H1 (cell line): ENCODE results near the gene EEPD1. TPM values are rescaled to one million over a fixed set of nuclear protein-coding genes. Genes with fewer than 3 reads are reported as not detected.

Experiments
- CTCF ChIA-PET: fragments of 300-600 bp; sonication (Branson Sonifier 250); formaldehyde crosslinking; loops from one replicate; lab custom pipeline; 2021; ENCODE audit not compliant: partially characterized antibody; lab: Charles Lee
- POLR2A ChIA-PET: fragments of 300-600 bp; sonication (Branson Sonifier 250); formaldehyde crosslinking; loops from one replicate; lab custom pipeline; 2021; ENCODE audit warnings: inconsistent platforms; ENCODE audit not compliant: partially characterized antibody; lab: Charles Lee
- DNase-seq, 2 experiments: peaks; one replicate each; pipeline versions ENCODE4 v3.0.0 to v3.0.0-alpha.2; 2010 to 2022; ENCODE audit warnings: low spot score in 2 of 2, low read depth in 1 of 2, mixed read lengths in 1 of 2
- FAIRE-seq: peaks from 2 replicates; lab custom pipeline; 2011; peaks lifted over from hg19 to GRCh38; lab: Jason Lieb, UNC
- H2AFZ ChIP-seq: 2 replicates; pipeline ENCODE4 v1.8.1; 2012; ENCODE audit warnings: low read length, inconsistent platforms
- H2AK5ac ChIP-seq: 2 replicates; pipeline ENCODE4 v1.6.1; 2013; ENCODE audit warnings: low read depth, low read length
- H2BK120ac ChIP-seq: replicated peaks from 2 replicates; pipeline ENCODE3; 2013; ENCODE audit warnings: low read depth, low read length, inconsistent platforms
- H2BK12ac ChIP-seq: 2 replicates; pipeline ENCODE4 v1.6.1; 2013; ENCODE audit warnings: low read depth, low read length
- H2BK15ac ChIP-seq: 2 replicates; pipeline ENCODE4 v1.6.1; 2013; ENCODE audit warnings: low read length
- H2BK20ac ChIP-seq: 2 replicates; pipeline ENCODE4 v1.6.1; 2013; ENCODE audit warnings: low read length
- H2BK5ac ChIP-seq: 2 replicates; pipeline ENCODE4 v1.6.1; 2013; ENCODE audit warnings: low read depth, low read length
- H3K14ac ChIP-seq: 2 replicates; pipeline ENCODE4 v1.6.1; 2013; ENCODE audit warnings: inconsistent platforms; ENCODE audit not compliant: insufficient read length
- H3K18ac ChIP-seq: 2 replicates; pipeline ENCODE4 v1.6.1; 2013; ENCODE audit warnings: low read length; ENCODE audit errors: extremely low read depth
- H3K23ac ChIP-seq: 2 replicates; pipeline ENCODE4 v1.6.1; 2013; ENCODE audit warnings: inconsistent platforms; ENCODE audit not compliant: insufficient read length
- H3K23me2 ChIP-seq: 2 replicates; pipeline ENCODE4 v1.6.1; 2013; ENCODE audit warnings: low read depth, low read length
- H3K27ac ChIP-seq: 2 replicates; pipeline ENCODE4 v1.6.1; 2011; ENCODE audit warnings: low read depth, low read length, inconsistent platforms
- H3K27me3 ChIP-seq, 4 experiments: replicated peaks in 1 of 4; 1 replicate in 1 of 4; 2 replicates in 3 of 4; pipeline versions ENCODE4 v1.6.1 to v1.8.1; 2011 to 2013; ENCODE audit warnings: low read length in 3 of 4, mild to moderate bottlenecking in 3 of 4, inconsistent platforms in 2 of 4, mixed read lengths in 2 of 4, moderate library complexity in 1 of 4; ENCODE audit not compliant: control insufficient read depth in 3 of 4, insufficient read depth in 3 of 4; ENCODE audit errors: extremely low read depth in 1 of 4
- H3K36me3 ChIP-seq, 4 experiments: 2 replicates each; pipeline versions ENCODE4 v1.6.1 to v1.8.1; 2011 to 2013; ENCODE audit warnings: mild to moderate bottlenecking in 4 of 4, low read length in 3 of 4, moderate library complexity in 2 of 4, control low read depth in 1 of 4, inconsistent platforms in 1 of 4; ENCODE audit not compliant: insufficient read depth in 4 of 4, control insufficient read depth in 2 of 4
- H3K4ac ChIP-seq: replicated peaks from 2 replicates; pipeline ENCODE3; 2013; ENCODE audit warnings: low read length, low read depth, mixed read lengths, inconsistent platforms; ENCODE audit not compliant: insufficient read length
- H3K4me1 ChIP-seq, 4 experiments: replicated peaks in 1 of 4; 1 replicate in 1 of 4; 2 replicates in 3 of 4; pipeline versions ENCODE4 v1.6.1 to v1.8.1; 2011 to 2013; ENCODE audit warnings: low read length in 3 of 4, inconsistent platforms in 2 of 4, mixed read lengths in 1 of 4; ENCODE audit not compliant: insufficient read depth in 4 of 4, control insufficient read depth in 3 of 4
- H3K4me2 ChIP-seq, 2 experiments: 2 replicates each; pipeline versions ENCODE4 v1.6.1 to v1.8.1; 2011 to 2013; ENCODE audit warnings: low read depth in 2 of 2, low read length in 2 of 2, control low read depth in 1 of 2, inconsistent platforms in 1 of 2, mild to moderate bottlenecking in 1 of 2; ENCODE audit not compliant: insufficient read depth in 1 of 2
- H3K4me3 ChIP-seq, 4 experiments: fragments of 200-600, 300-600 bp in 1 of 4; sonication (generic), shearing (Covaris generic), sonication (Bioruptor Twin) in 1 of 4; 2 replicates each; pipeline versions ENCODE4 v1.5.1 to v1.8.1; 2011 to 2016; ENCODE audit warnings: low read length in 4 of 4, low read depth in 3 of 4, control low read depth in 2 of 4, inconsistent platforms in 2 of 4, mild to moderate bottlenecking in 2 of 4, mixed read lengths in 1 of 4, moderate library complexity in 1 of 4; ENCODE audit not compliant: insufficient read depth in 2 of 4; ENCODE audit errors: extremely low read depth in 1 of 4
- H3K56ac ChIP-seq: replicated peaks from 2 replicates; pipeline ENCODE3; 2013; ENCODE audit warnings: low read depth, mild to moderate bottlenecking, mixed read lengths, low read length, inconsistent platforms; ENCODE audit not compliant: insufficient read length
- H3K79me1 ChIP-seq: 2 replicates; pipeline ENCODE4 v1.6.1; 2013; ENCODE audit warnings: low read depth, low read length, control low read depth
- H3K79me2 ChIP-seq, 2 experiments: 2 replicates each; pipeline versions ENCODE4 v1.6.1 to v1.8.1; 2012 to 2013; ENCODE audit warnings: low read length in 2 of 2, mild to moderate bottlenecking in 2 of 2, inconsistent platforms in 1 of 2; ENCODE audit not compliant: insufficient read depth in 2 of 2, control insufficient read depth in 1 of 2
- H3K9ac ChIP-seq, 4 experiments: replicated peaks in 1 of 4; 1 replicate in 1 of 4; 2 replicates in 3 of 4; pipeline versions ENCODE4 v1.6.1 to v1.8.1; 2011 to 2013; ENCODE audit warnings: low read depth in 3 of 4, low read length in 3 of 4, control low read depth in 2 of 4, mild to moderate bottlenecking in 2 of 4, moderate library complexity in 2 of 4, inconsistent platforms in 1 of 4; ENCODE audit errors: extremely low read depth in 1 of 4
- H3K9me3 ChIP-seq, 2 experiments: 2 replicates each; pipeline versions ENCODE4 v1.6.1 to v1.8.1; 2012 to 2013; ENCODE audit warnings: mild to moderate bottlenecking in 2 of 2, moderate library complexity in 2 of 2, control low read depth in 1 of 2, inconsistent platforms in 1 of 2, low read depth in 1 of 2, low read length in 1 of 2, mixed read lengths in 1 of 2; ENCODE audit not compliant: insufficient read depth in 2 of 2
- H4K20me1 ChIP-seq, 2 experiments: replicated peaks in 1 of 2; 2 replicates each; pipeline versions ENCODE3 to v1.8.1; 2011 to 2013; ENCODE audit warnings: inconsistent platforms in 2 of 2, low read length in 2 of 2, mild to moderate bottlenecking in 1 of 2; ENCODE audit not compliant: insufficient read depth in 2 of 2, control insufficient read depth in 1 of 2
- H4K5ac ChIP-seq: 2 replicates; pipeline ENCODE4 v1.6.1; 2013; ENCODE audit warnings: low read length, low read depth, mixed read lengths, inconsistent platforms; ENCODE audit not compliant: insufficient read length
- H4K8ac ChIP-seq: 2 replicates; pipeline ENCODE4 v1.8.0; 2013; ENCODE audit warnings: mild to moderate bottlenecking, moderate library complexity, low read length, inconsistent platforms; ENCODE audit not compliant: insufficient read depth; ENCODE audit errors: extremely low read depth
- H4K91ac ChIP-seq: replicated peaks from 2 replicates; pipeline ENCODE3; 2013; ENCODE audit warnings: low read length, mixed read lengths, inconsistent platforms; ENCODE audit not compliant: insufficient read length
- CEBPB ChIP-seq: IDR thresholded peaks from 2 replicates; pipeline ENCODE4 v1.6.1; 2012; ENCODE audit warnings: low read depth, low read length
- EP300 ChIP-seq, 2 experiments: IDR thresholded peaks; 1 replicate in 1 of 2; 2 replicates in 1 of 2; pipeline ENCODE4 v1.6.1; 2011 to 2012; ENCODE audit warnings: low read depth in 2 of 2, low read length in 2 of 2, mild to moderate bottlenecking in 2 of 2, borderline replicate concordance in 1 of 2, inconsistent platforms in 1 of 2, moderate library complexity in 1 of 2
- MAFK ChIP-seq: IDR thresholded peaks from 2 replicates; pipeline ENCODE4 v1.6.1; 2012; ENCODE audit warnings: low read depth, mild to moderate bottlenecking, improper control_type of control experiment, low read length
- NANOG ChIP-seq: IDR thresholded peaks from 2 replicates; pipeline ENCODE4 v1.6.1; 2011; ENCODE audit warnings: low read length, low read depth, mild to moderate bottlenecking, inconsistent platforms; ENCODE audit not compliant: insufficient read depth, poor library complexity, severe bottlenecking
- SP2 ChIP-seq: IDR thresholded peaks from 2 replicates; pipeline ENCODE4 v1.6.1; 2012; ENCODE audit warnings: mild to moderate bottlenecking, low read length, inconsistent platforms
- TAF1 ChIP-seq: IDR thresholded peaks from 2 replicates; pipeline ENCODE4 v1.6.1; 2011; ENCODE audit warnings: mild to moderate bottlenecking, low read depth, low read length
- WGBS, 2 experiments: shearing (Covaris generic) in 1 of 2; methylation state at CpG; one replicate each; pipeline versions ENCODE4 v1.1.6 to v1.1.7; 2013 to 2015; ENCODE audit warnings: low lambda C conversion rate in 2 of 2, mixed read lengths in 2 of 2, inconsistent platforms in 1 of 2, low coverage in 1 of 2, missing lambda C conversion rate in 1 of 2; ENCODE audit not compliant: insufficient replicate concordance in 2 of 2, insufficient coverage in 1 of 2, insufficient read length in 1 of 2; ENCODE audit errors: extremely low coverage in 1 of 2, missing lambda C conversion rate in 1 of 2; 5-methylcytosine and 5-hydroxymethylcytosine counted together
- polyA plus RNA-seq, 7 experiments: library from polyadenylated mRNA; depleted of rRNA in 3 of 7; stranded (reverse) in 5 of 7; unstranded in 2 of 7; fragments of >200 nt in 5 of 7; fragments of 200-250 nt in 2 of 7; gene quantifications; 1 replicate in 5 of 7; 2 replicates in 1 of 7; 4 replicates in 1 of 7; pipeline versions ENCODE4 v1.2.1 to v1.2.3, GENCODE V29; 2011 to 2013; ENCODE audit warnings: missing spikeins in 2 of 7, mixed read lengths in 2 of 7
- total RNA-seq: library from RNA; stranded (reverse); fragmentation: NEBNext Ultra II Directional; extraction: Animal tissue kit (Norgen Biotek cat#: 25700); gene quantifications from 2 replicates; pipeline ENCODE4 v1.2.1, GENCODE V29; 2021

Gene EEPD1
- total and polyA plus RNA-seq, 2 of the 8 experiments (the other 6 are each of a cell fraction or from before 2014, with no cell fraction given): 3.1 to 7.8 TPM

DNA sequence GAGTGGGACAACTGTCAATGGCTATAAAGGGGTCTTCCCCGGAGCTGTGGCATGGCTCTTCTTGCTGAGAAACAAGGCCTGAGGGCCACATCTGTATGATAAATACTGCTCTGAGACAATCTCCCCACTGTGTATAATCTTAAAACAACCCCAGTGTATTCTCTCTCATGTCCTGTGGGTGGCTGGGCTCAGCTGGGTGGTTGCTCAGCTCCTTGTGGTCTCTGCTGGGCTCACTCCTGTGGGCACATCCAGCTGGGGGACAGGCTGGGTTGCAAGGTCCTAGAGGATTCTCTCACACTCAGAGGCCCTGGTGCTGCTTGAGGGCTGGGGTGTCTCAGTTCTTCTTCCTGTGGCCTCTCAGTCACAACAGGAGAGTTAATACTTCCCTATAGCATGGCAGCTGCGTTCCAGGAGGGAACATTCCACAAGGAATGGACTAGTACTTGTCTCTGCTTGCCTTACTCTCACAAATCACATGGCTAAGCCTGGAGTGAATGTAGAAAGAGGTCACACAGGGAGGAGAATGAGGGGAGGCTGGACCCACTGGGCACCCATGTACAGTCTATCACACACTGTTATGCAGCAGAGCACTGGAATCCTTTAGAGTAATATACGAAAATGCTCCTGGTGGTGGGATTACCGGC lies 4.5 kb upstream of the EEPD1 start:
- WGBS, 2 experiments: 71% methylated on average over 4 of the region's 4 CpGs; no CpG with 5 or more reads in 1 of the 2 experiments
- H2BK120ac ChIP-seq: no peak overlapping the region
- no peak overlapping the region for H2BK12ac ChIP-seq
- no peak overlapping the region for H4K8ac ChIP-seq
- H3K36me3 ChIP-seq: no peaks in the 10 kb centered on the region
- peaks cover 0 to 3% (median under 1%) of the 10 kb centered on the region in 4 experiments; a peak in 2 of 7 replicates for H3K4me1 ChIP-seq
- no peak overlapping the region for H4K91ac ChIP-seq
- no peak for FAIRE-seq
- no peaks in the 10 kb centered on the region for H3K79me2 ChIP-seq
- no peak for TF ChIP-seq CEBPB
- no peak for TF ChIP-seq EP300 (IDR thresholded peaks at IDR 0.05; ENCODE audit: borderline replicate concordance in 1 of 2, low read depth in 2 of 2, low read length in 2 of 2)
- no peak for TF ChIP-seq NANOG
- TF ChIP-seq TAF1: no peak
- TF ChIP-seq MAFK: no peak
- TF ChIP-seq SP2: no peak
- TF ChIP-seq, all 59 proteins: peak for 0
- H3K14ac ChIP-seq: no peak overlapping the region
- peaks cover 0 to 4% of the 10 kb centered on the region in 2 experiments; a peak in 1 of 4 replicates for H3K9me3 ChIP-seq
- ChIA-PET POLR2A (no interaction called here), CTCF (interaction anchor here (1.0 to 1.9 kb wide), 4 partner anchors 10 to 127 kb away, joined by 3 to 7 read pairs (median 5); no protein-coding TSS in a partner anchor)
- H3K56ac ChIP-seq: no peak overlapping the region
- H3K27me3 ChIP-seq: no peaks in the 10 kb centered on the region
- H2AFZ ChIP-seq: no peak overlapping the region
- H2AK5ac ChIP-seq: no peak overlapping the region
- H3K4me2 ChIP-seq: no peak overlapping the region
- H2BK15ac ChIP-seq: no peak overlapping the region
- no peak overlapping the region for H4K5ac ChIP-seq
- no peak overlapping the region for H3K9ac ChIP-seq
- no peak overlapping the region for H3K4ac ChIP-seq
- H2BK20ac ChIP-seq: no peak overlapping the region
- no peak overlapping the region for H2BK5ac ChIP-seq
- no peak overlapping the region for H3K27ac ChIP-seq
- no peak overlapping the region for H3K23ac ChIP-seq
- no peaks in the 10 kb centered on the region for H4K20me1 ChIP-seq
- DNase-seq: no peak
- H3K23me2 ChIP-seq: peaks cover 6% of the 10 kb centered on the region
- no peak overlapping the region for H3K4me3 ChIP-seq
- no peak overlapping the region for H3K18ac ChIP-seq
- no peaks in the 10 kb centered on the region for H3K79me1 ChIP-seq
